Esophagus muscularis mucosa (tissue), 4 donors: ENCODE data around the gene GJC2. TPM values are rescaled to one million over a fixed set of nuclear protein-coding genes. Genes with fewer than 3 reads are reported as not detected.

Experiments used
- DNase-seq: peaks from one replicate; pipeline ENCODE4 v3.0.0-alpha.2; 2017; ENCODE audit errors: extremely low spot score
- H3K27ac ChIP-seq, 4 donors: fragments of 200-600 bp; sonication (generic); replicated peaks in 1 of 4; 1 replicate in 3 of 4; 2 replicates in 1 of 4; pipeline ENCODE4 v1.5.1; 2016 to 2019; ENCODE audit warnings: mild to moderate bottlenecking in 1 of 4
- H3K27me3 ChIP-seq, 4 donors: fragments of 200-600 bp; sonication (generic); one replicate each; pipeline versions ENCODE4 v1.5.1 to v1.6.0; 2016 to 2019
- H3K36me3 ChIP-seq, 4 donors: fragments of 200-600 bp; sonication (generic); one replicate each; pipeline ENCODE4 v1.5.1; 2016 to 2019
- H3K4me1 ChIP-seq, 4 donors: fragments of 200-600 bp; sonication (generic); one replicate each; pipeline ENCODE4 v1.5.1; 2016 to 2019
- H3K4me3 ChIP-seq, 4 donors: fragments of 200-600 bp; sonication (generic); 1 replicate in 2 of 4; 2 replicates in 2 of 4; pipeline ENCODE4 v1.5.1; 2016 to 2019; ENCODE audit warnings: mild to moderate bottlenecking in 4 of 4, moderate library complexity in 1 of 4
- H3K9me3 ChIP-seq, 4 donors: fragments of 200-600 bp; sonication (generic); 1 replicate in 3 of 4; 2 replicates in 1 of 4; pipeline ENCODE4 v1.5.1; 2016 to 2019
- EP300 ChIP-seq: sonication (generic); formaldehyde crosslinking; IDR thresholded peaks from one replicate; pipeline ENCODE4 v1.6.1; 2017; ENCODE audit warnings: antibody characterized with exemption
- POLR2A ChIP-seq: fragments of 450-650 bp; IDR thresholded peaks from one replicate; pipeline ENCODE4 v1.6.1; 2017; ENCODE audit warnings: antibody characterized with exemption, moderate library complexity, mild to moderate bottlenecking, low read depth
- POLR2AphosphoS5 ChIP-seq, 2 donors: sonication (generic); formaldehyde crosslinking; IDR thresholded peaks; one replicate each; pipeline ENCODE4 v1.6.1; 2017; ENCODE audit warnings: antibody characterized with exemption in 2 of 2
- WGBS: methylation state at CpG from one replicate; pipeline ENCODE4 v1.1.5; 2018; 5-methylcytosine and 5-hydroxymethylcytosine counted together
- intact Hi-C: fragments of 100-400 bp; cut with DNase I; formaldehyde crosslinking; loops from one replicate; pipeline ENCODE4 v1.15.1; 2023
- small RNA-seq, 3 donors: library from RNA; depleted of rRNA; stranded (forward); fragments of <200 nt; gene quantifications; one replicate each; pipeline ENCODE3, GENCODE V24; 2016
- total RNA-seq, 4 donors: library from RNA; depleted of rRNA; stranded (reverse); fragments of >200 nt; gene quantifications; one replicate each; pipeline versions ENCODE4 v1.1.0 to v1.2.1, GENCODE V29; 2016
- TF ChIP-seq, protein P1 (sequence below), 3 experiments: fragments of 200-600 bp in 2 of 3; fragments of 450-650 bp in 1 of 3; sonication (generic) in 2 of 3; IDR thresholded peaks; one replicate each; pipeline ENCODE4 v1.5.1; 2017 to 2019; ENCODE audit warnings: antibody characterized with exemption in 3 of 3, mild to moderate bottlenecking in 2 of 3, moderate library complexity in 1 of 3

Gene GJC2
- total RNA-seq, 4 donors from 2014 or later: 6.0 to 11.3 (median 7.8) TPM

DNA sequence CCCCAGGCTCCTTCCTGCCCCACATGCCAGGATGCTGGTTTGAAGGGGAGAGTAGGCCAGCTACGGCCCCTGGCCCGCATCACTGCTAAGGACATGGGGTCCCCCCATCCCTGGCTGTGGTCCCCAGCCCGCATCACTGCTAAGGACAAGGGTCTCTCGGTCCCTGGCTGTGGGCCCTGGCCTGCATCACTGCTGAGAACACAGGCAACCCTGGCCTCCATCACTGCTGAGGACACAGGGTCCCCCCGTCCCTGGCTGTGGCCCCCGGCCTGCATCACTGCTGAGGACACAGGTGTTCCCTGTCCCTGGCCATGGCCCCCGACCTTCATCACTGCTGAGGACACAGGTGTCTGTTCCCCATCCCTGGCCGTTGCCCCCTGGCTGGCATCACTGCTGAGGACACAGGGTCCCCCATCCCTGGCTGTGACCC is 57.7 kb downstream of the GJC2 start:
- peaks cover 2 to 14% (median 8%) of the 10 kb centered on the region in 4 donors for H3K4me1 ChIP-seq
- intact Hi-C loops: no loop called here
- H3K27me3 ChIP-seq: peaks cover 0 to 52% (median 7%) of the 10 kb centered on the region in 4 donors
- H3K27ac ChIP-seq: peak overlapping the region in 1 of 4 donors; percentile 12
- DNase-seq: no peak
- H3K4me3 ChIP-seq: no peak overlapping the region
- no peaks in the 10 kb centered on the region for H3K9me3 ChIP-seq
- WGBS: 87% methylated on average over 6 of the region's 8 CpGs
- TF ChIP-seq POLR2AphosphoS5 (IDR thresholded peaks at IDR 0.05): no peak
- TF ChIP-seq EP300: no peak
- no peak for TF ChIP-seq POLR2A
- TF ChIP-seq, protein P1, sequence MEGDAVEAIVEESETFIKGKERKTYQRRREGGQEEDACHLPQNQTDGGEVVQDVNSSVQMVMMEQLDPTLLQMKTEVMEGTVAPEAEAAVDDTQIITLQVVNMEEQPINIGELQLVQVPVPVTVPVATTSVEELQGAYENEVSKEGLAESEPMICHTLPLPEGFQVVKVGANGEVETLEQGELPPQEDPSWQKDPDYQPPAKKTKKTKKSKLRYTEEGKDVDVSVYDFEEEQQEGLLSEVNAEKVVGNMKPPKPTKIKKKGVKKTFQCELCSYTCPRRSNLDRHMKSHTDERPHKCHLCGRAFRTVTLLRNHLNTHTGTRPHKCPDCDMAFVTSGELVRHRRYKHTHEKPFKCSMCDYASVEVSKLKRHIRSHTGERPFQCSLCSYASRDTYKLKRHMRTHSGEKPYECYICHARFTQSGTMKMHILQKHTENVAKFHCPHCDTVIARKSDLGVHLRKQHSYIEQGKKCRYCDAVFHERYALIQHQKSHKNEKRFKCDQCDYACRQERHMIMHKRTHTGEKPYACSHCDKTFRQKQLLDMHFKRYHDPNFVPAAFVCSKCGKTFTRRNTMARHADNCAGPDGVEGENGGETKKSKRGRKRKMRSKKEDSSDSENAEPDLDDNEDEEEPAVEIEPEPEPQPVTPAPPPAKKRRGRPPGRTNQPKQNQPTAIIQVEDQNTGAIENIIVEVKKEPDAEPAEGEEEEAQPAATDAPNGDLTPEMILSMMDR (IDR thresholded peaks at IDR 0.05): no peak
- H3K36me3 ChIP-seq: no peaks in the 10 kb centered on the region

DNA sequence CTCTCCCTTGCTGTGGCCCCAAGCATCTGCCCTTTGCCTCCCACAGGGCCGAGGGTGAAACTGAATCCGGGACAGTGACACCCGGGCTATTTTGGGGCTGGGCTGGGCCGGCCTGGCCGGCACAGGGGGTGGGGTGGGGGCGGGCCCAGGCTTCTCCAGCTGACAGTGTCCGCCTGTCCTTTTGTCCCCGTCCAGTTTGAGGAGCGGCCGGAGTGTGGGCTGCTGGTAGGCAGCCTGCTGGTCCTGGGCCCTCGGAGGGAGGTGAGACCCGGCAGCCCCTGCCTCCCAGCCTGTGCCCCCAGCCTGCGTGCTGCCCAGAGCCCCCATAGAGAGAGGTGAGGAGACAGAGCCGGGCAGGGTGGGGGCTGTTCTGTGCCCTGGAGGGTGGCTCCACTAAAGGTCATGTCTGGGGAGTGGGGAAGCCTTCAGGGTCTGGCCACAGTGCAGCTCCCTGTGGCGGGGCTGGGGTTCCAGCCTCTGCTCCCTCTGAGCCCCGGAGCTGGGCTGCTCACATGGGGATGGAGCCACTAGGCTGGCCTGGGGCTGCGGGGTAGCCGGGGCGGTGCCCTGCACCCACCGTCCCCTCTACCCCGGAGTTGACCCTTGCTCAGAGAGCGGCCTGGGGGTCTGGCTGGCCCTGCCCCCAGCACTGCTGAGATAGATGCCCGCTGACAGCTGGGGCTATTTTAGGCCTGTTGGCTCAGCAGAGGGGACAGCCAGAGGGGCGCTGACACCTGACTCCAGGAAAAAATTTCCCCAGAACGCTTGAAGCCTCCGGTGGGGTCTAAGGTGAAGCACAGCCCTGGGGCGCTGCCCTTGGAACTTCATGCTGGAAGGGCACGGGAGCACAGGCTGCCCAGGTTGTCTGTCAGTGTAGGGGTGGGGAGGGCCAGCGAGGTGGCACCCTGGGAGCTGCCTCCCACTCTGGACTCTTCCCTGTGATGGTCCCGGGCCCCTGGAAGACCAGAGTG is 58.4 kb downstream of the GJC2 start, which contains the start of gene OBSCN:
Gene OBSCN, plus strand, starts transcription at position 194 of the 971 bp plus-strand sequence. CDS start 3,740 bp downstream, outside the sequence.
- TF ChIP-seq POLR2AphosphoS5 (IDR thresholded peaks at IDR 0.05): no peak
- TF ChIP-seq POLR2A: peak; percentile 79
- Histone ChIP-seq H3K9me3 (no peaks in the 10 kb centered on the region), H3K4me1 (peaks cover 9 to 22% (median 15%) of the 10 kb centered on the region in 4 donors), H3K36me3 (no peaks in the 10 kb centered on the region), H3K4me3 (peak within 1 kb of the TSS in 3 of 4 donors; percentile 12 to 27 (median 25)), H3K27me3 (peaks cover 0 to 59% (median 14%) of the 10 kb centered on the region in 4 donors), H3K27ac (peak within 1 kb of the TSS in 1 of 4 donors; percentile 12)
- WGBS: 0% methylated on average over 2 of the region's 30 CpGs
- no peak for DNase-seq
- intact Hi-C loops: no loop called here

DNA sequence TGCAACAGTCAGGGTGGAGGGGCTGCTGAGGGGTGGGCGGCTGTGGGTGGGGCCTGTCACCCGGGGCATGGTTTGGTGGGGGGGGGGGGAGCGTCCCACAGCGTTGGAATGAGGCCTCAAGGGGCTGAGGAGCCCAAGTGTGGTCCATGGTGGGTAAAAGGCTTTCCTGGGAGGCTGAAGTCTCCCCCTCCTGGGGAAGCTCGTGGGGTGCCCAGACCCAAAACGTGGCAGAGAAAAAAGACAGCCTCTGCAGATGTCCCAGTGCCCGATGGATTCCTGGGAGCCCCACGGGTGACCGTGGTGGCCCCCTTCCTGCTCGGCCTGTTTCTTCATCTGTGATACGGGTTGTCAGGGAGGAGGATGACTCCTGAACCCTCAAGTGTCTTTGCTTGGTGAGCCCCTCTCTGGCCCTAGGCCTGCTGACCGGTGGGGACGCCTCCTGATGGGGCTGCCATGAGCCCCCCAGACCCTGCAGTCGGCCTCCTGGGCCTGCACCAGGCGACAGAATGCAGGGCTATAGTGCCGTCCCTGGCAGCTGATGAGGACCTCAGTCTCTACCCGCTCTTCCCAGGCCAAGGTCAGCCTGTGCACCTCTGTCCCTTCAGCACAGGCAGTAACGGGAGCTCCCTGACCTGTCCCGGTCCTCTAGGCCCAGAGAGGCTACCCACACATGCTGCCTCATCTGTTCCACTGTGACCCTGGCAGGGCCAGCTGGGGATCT is 59.3 kb downstream of the GJC2 start:
- 85% methylated on average over 8 of the region's 19 CpGs for WGBS
- no peak for DNase-seq
- H3K4me3 ChIP-seq: peak overlapping the region in 2 of 4 donors; percentile 12 to 13
- intact Hi-C loops: no loop called here
- peaks cover 0 to 65% (median 17%) of the 10 kb centered on the region in 4 donors for H3K27me3 ChIP-seq
- peaks cover 18 to 30% (median 23%) of the 10 kb centered on the region in 4 donors for H3K4me1 ChIP-seq
- H3K36me3 ChIP-seq: peaks cover 0 to under 1% (median 0%) of the 10 kb centered on the region in 4 donors
- no peak overlapping the region for H3K27ac ChIP-seq
- TF ChIP-seq POLR2A: no peak
- no peak for TF ChIP-seq EP300
- TF ChIP-seq POLR2AphosphoS5 (IDR thresholded peaks at IDR 0.05): no peak
- TF ChIP-seq, protein P1 (IDR thresholded peaks at IDR 0.05): no peak
- H3K9me3 ChIP-seq: no peaks in the 10 kb centered on the region

Small RNAs within 50 kb of the gene (small RNA-seq; reads per million reads assigned to genes)
- 0 reads per million in 3 donors for gene AL359510.1

Other genes starting within 250 kb of the GJC2 start
- 10 to 100 TPM in 3 of 4 donors, 1 to 10 TPM in 1; 7.5 to 18.1 (median 14.4) TPM for gene WNT9A, start 202.0 kb upstream of the GJC2 start, total RNA-seq
- gene WNT3A, start 142.9 kb upstream of the GJC2 start, total RNA-seq: not detected
- gene ARF1, start 67.2 kb upstream of the GJC2 start, total RNA-seq: 100 to 1,000 TPM; 238 to 392 (median 346) TPM
- 10 to 100 TPM; 11.2 to 24.3 (median 11.9) TPM for gene C1orf35, start 46.6 kb upstream of the GJC2 start, total RNA-seq
- gene MRPL55, start 40.6 kb upstream of the GJC2 start, total RNA-seq: 10 to 100 TPM; 52.3 to 64.9 (median 60.1) TPM
- gene GUK1, start 9.7 kb upstream of the GJC2 start, total RNA-seq: 100 to 1,000 TPM; 292 to 354 (median 305) TPM
- gene IBA57, start 15.9 kb downstream of the GJC2 start, total RNA-seq: 10 to 100 TPM in 1 of 4 donors, 1 to 10 TPM in 3; 3.7 to 11.8 (median 6.6) TPM
- 10 to 100 TPM; 12.6 to 31.4 (median 17.8) TPM for gene OBSCN, start 58.1 kb downstream of the GJC2 start, total RNA-seq